ENCODE results near the gene TMTC1. TPM values are rescaled to one million over a fixed set of nuclear protein-coding genes. Genes with fewer than 3 reads are reported as not detected.

Gene TMTC1
- total and polyA plus RNA-seq, 2 donors (not counting 1 experiment from before 2014, with no cell fraction given): 62.2 to 222 TPM

- Histone ChIP-seq H3K4me1 (ENCODE audit: control insufficient read depth, extremely low read depth, insufficient read depth, low read length) (peaks cover 2% of the 10 kb centered on the region), H3K27ac (ENCODE audit: insufficient read depth, low read length) (no peak overlapping the region), H4K20me1 (ENCODE audit: control insufficient read depth, extremely low read depth, insufficient read depth, low read length) (no peaks in the 10 kb centered on the region), H3K79me2 (ENCODE audit: control insufficient read depth, insufficient read depth, low read length) (no peaks in the 10 kb centered on the region), H3K36me3 (ENCODE audit: control insufficient read depth, insufficient read depth, low read length) (no peaks in the 10 kb centered on the region), H3K27me3 (ENCODE audit: control insufficient read depth, insufficient read depth, low read length) (no peaks in the 10 kb centered on the region), H3K9ac (ENCODE audit: insufficient read depth, low read length) (no peak overlapping the region), H2AFZ (ENCODE audit: low read length) (no peak overlapping the region), H3K9me3 (ENCODE audit: control insufficient read depth, insufficient read depth, low read depth, low read length) (no peaks in the 10 kb centered on the region), H3K4me3 (replicated peaks in 1 of 4; ENCODE audit: control extremely low read depth in 1 of 4, insufficient read depth in 1 of 4, low read depth in 3 of 4, low read length in 4 of 4) (no peak overlapping the region), H3K4me2 (ENCODE audit: extremely low read depth, insufficient read depth, low read length) (no peak overlapping the region)
- DNase-seq (ENCODE audit: low read depth in 2 of 2): no peak
- no peak for TF ChIP-seq EZH2 (IDR thresholded peaks at IDR 0.05; ENCODE audit: low read length, missing control alignments)
- TF ChIP-seq CTCF (conservative IDR thresholded peaks at IDR 0.05 in 1 of 2, IDR thresholded peaks at IDR 0.05 in 1 of 2; ENCODE audit: low read depth in 1 of 2, low read length in 2 of 2): no peak
Observed at GRCh38 chr12:29737644-29738043, 46.1 kb downstream of the TMTC1 start.

GRCh38 chr12:29735604-29736003 is 48.1 kb downstream of the TMTC1 start:
- no peak for TF ChIP-seq CTCF (conservative IDR thresholded peaks at IDR 0.05 in 1 of 2, IDR thresholded peaks at IDR 0.05 in 1 of 2; ENCODE audit: low read depth in 1 of 2, low read length in 2 of 2)
- TF ChIP-seq EZH2 (IDR thresholded peaks at IDR 0.05; ENCODE audit: low read length, missing control alignments): no peak
- Histone ChIP-seq H3K9me3 (ENCODE audit: control insufficient read depth, insufficient read depth, low read depth, low read length) (no peaks in the 10 kb centered on the region), H2AFZ (ENCODE audit: low read length) (no peak overlapping the region), H4K20me1 (ENCODE audit: control insufficient read depth, extremely low read depth, insufficient read depth, low read length) (no peaks in the 10 kb centered on the region), H3K36me3 (ENCODE audit: control insufficient read depth, insufficient read depth, low read length) (no peaks in the 10 kb centered on the region), H3K9ac (ENCODE audit: insufficient read depth, low read length) (no peak overlapping the region), H3K27me3 (ENCODE audit: control insufficient read depth, insufficient read depth, low read length) (no peaks in the 10 kb centered on the region), H3K79me2 (ENCODE audit: control insufficient read depth, insufficient read depth, low read length) (no peaks in the 10 kb centered on the region), H3K27ac (ENCODE audit: insufficient read depth, low read length) (no peak overlapping the region), H3K4me2 (ENCODE audit: extremely low read depth, insufficient read depth, low read length) (no peak overlapping the region), H3K4me1 (ENCODE audit: control insufficient read depth, extremely low read depth, insufficient read depth, low read length) (peaks cover 2% of the 10 kb centered on the region), H3K4me3 (replicated peaks in 1 of 4; ENCODE audit: control extremely low read depth in 1 of 4, insufficient read depth in 1 of 4, low read depth in 3 of 4, low read length in 4 of 4) (no peak overlapping the region)
- DNase-seq (ENCODE audit: low read depth in 2 of 2): no peak

GRCh38 chr12:29734734-29735133 is 49.0 kb downstream of the TMTC1 start:
- Histone ChIP-seq H3K27me3 (ENCODE audit: control insufficient read depth, insufficient read depth, low read length) (no peaks in the 10 kb centered on the region), H4K20me1 (ENCODE audit: control insufficient read depth, extremely low read depth, insufficient read depth, low read length) (no peaks in the 10 kb centered on the region), H3K79me2 (ENCODE audit: control insufficient read depth, insufficient read depth, low read length) (no peaks in the 10 kb centered on the region), H3K9me3 (ENCODE audit: control insufficient read depth, insufficient read depth, low read depth, low read length) (no peaks in the 10 kb centered on the region), H3K4me2 (ENCODE audit: extremely low read depth, insufficient read depth, low read length) (no peak overlapping the region), H3K4me3 (replicated peaks in 1 of 4; ENCODE audit: control extremely low read depth in 1 of 4, insufficient read depth in 1 of 4, low read depth in 3 of 4, low read length in 4 of 4) (no peak overlapping the region), H3K27ac (ENCODE audit: insufficient read depth, low read length) (no peak overlapping the region), H3K36me3 (ENCODE audit: control insufficient read depth, insufficient read depth, low read length) (no peaks in the 10 kb centered on the region), H3K4me1 (ENCODE audit: control insufficient read depth, extremely low read depth, insufficient read depth, low read length) (peaks cover 2% of the 10 kb centered on the region), H3K9ac (ENCODE audit: insufficient read depth, low read length) (no peak overlapping the region), H2AFZ (ENCODE audit: low read length) (no peak overlapping the region)
- TF ChIP-seq EZH2 (IDR thresholded peaks at IDR 0.05; ENCODE audit: low read length, missing control alignments) (no peak), CTCF (conservative IDR thresholded peaks at IDR 0.05 in 1 of 2, IDR thresholded peaks at IDR 0.05 in 1 of 2; ENCODE audit: low read depth in 1 of 2, low read length in 2 of 2) (no peak)
- peak in 1 of 2 donors; percentile 28 for DNase-seq (ENCODE audit: low read depth in 2 of 2)
